Mammary microvascular endothelial cell (primary cell): ENCODE results near the gene TBC1D3H. TPM values are rescaled to one million over a fixed set of nuclear protein-coding genes. Genes with fewer than 3 reads are reported as not detected.

Experiments
- total RNA-seq: library from RNA; depleted of rRNA; stranded (reverse); fragments of >200 nt; gene quantifications from 2 replicates; pipeline ENCODE4 v1.2.3, GENCODE V29; 2015

Gene TBC1D3H
- total RNA-seq: not detected in 2 replicates

GRCh38 chr17:36388385-36389245 lies at the start of gene TBC1D3H:
Gene TBC1D3H, minus strand, starts transcription at chr17:36388435. Its CDS starts 1,540 bp downstream, at chr17:36386895.

Other genes starting within 250 kb of the TBC1D3H start
- gene TBC1D3B, start 211.8 kb downstream of the TBC1D3H start, total RNA-seq: 3.2 TPM in 1 of 2 replicates, not detected in the other
- gene CCL3L1, start 191.7 kb downstream of the TBC1D3H start, total RNA-seq: not detected in 2 replicates
- gene CCL4L2, start 177.4 kb downstream of the TBC1D3H start, total RNA-seq: not detected in 2 replicates
- gene TBC1D3I, start 123.9 kb downstream of the TBC1D3H start, total RNA-seq: not detected in 2 replicates
- 0.89 and 1.5 TPM in 2 replicates for gene TBC1D3G, start 64.6 kb downstream of the TBC1D3H start, total RNA-seq
- gene ZNHIT3, start 98.2 kb upstream of the TBC1D3H start, total RNA-seq: 30.5 and 43.0 TPM in 2 replicates
- 34.0 and 44.1 TPM in 2 replicates for gene MYO19, start 146.4 kb upstream of the TBC1D3H start, total RNA-seq
- gene PIGW, start 146.6 kb upstream of the TBC1D3H start, total RNA-seq: 10.9 and 14.8 TPM in 2 replicates
- 28.6 and 33.6 TPM in 2 replicates for gene GGNBP2, start 156.5 kb upstream of the TBC1D3H start, total RNA-seq
- 6.9 and 7.4 TPM in 2 replicates for gene DHRS11, start 203.4 kb upstream of the TBC1D3H start, total RNA-seq
- gene MRM1, start 213.1 kb upstream of the TBC1D3H start, total RNA-seq: 7.0 and 7.3 TPM in 2 replicates